ENCODE results near the gene HIPK3.

GRCh38 chr11:33379947-33380346 is 122.8 kb downstream of the HIPK3 start:
- no peak for TF ChIP-seq CTCF (IDR thresholded peaks at IDR 0.05)
- TF ChIP-seq POLR2A (IDR thresholded peaks at IDR 0.05): no peak

Measured in vagina (tissue), 2 donors.